ENCODE data around the gene PRRT3. TPM values are rescaled to one million over a fixed set of nuclear protein-coding genes. Genes with fewer than 3 reads are reported as not detected.
A peak's percentile ranks its signal among the peaks of the same experiment; 100 is the strongest.
"Not testable (repeated sequence)": the region's sequence is repeated elsewhere in the genome, so short reads cannot be mapped to it uniquely, and the experiment has no call there.

The PRRT3 gene
- total and polyA plus RNA-seq, 2 of the 13 experiments (the other 11 are each of a cell fraction or from before 2014, with no cell fraction given): 0.22 to 0.44 TPM

DNA sequence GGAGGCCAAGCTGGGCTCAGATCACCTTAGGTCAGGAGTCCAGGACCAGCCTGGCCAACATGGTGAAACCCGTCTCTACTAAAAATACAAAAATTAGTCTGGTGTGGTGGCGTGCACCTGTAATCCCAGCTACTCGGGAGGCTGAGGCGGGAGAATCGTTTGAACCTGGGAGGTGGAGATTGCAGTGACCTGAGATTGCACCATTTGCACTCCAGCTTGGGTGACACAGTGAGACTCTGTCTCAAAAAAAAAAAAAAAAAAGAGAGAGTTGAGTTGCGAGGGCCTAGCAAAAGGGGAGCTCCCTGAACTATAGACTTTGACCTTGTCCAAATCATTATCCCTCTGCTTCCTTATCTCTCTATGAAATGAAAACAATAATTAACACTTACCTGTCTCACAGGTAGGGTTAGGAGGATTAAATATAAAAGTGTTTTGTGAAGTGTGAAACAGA, 51.2 kb downstream of the PRRT3 start (continued):
- TF ChIP-seq ZNF3 (CRISPR knock-in tag; IDR thresholded peaks at IDR 0.05) (peak; percentile 76; the same call in 1 of the 2 replicates), DPF2 (CRISPR knock-in tag; IDR thresholded peaks at IDR 0.05; ENCODE audit: borderline replicate concordance, low read depth) (peak; percentile 57; the same call in 1 of the 2 replicates), SOX5 (CRISPR knock-in tag; IDR thresholded peaks at IDR 0.05; ENCODE audit: borderline replicate concordance) (peak; percentile 50; the same call in 1 of the 2 replicates), KLF16 (CRISPR knock-in tag; IDR thresholded peaks at IDR 0.05) (peak in 1 of 2 experiments; percentile 64; a peak in 1 of 4 replicates), NKX3-1 (CRISPR knock-in tag; IDR thresholded peaks at IDR 0.05) (0 out of 2 replicates have a peak, but pooled peaks have one; percentile 50), ZNF589 (CRISPR knock-in tag; conservative IDR thresholded peaks at IDR 0.05) (0 out of 2 replicates have a peak, but pooled peaks have one; percentile 12), HNF4G (IDR thresholded peaks at IDR 0.05; ENCODE audit: borderline replicate concordance, low read depth, low read length) (peak; percentile 91), HNF4G (CRISPR knock-in tag; IDR thresholded peaks at IDR 0.05; ENCODE audit: borderline replicate concordance, low read depth) (peak; percentile 54; the same call in 1 of the 2 replicates), TBX2 (CRISPR knock-in tag; IDR thresholded peaks at IDR 0.05; ENCODE audit: borderline replicate concordance) (peak; percentile 81; the same call in 1 of the 2 replicates), NCOR1 (IDR thresholded peaks at IDR 0.05; ENCODE audit: borderline replicate concordance, low read length) (peak; percentile 96), ZNF746 (CRISPR knock-in tag; IDR thresholded peaks at IDR 0.05) (peak; percentile 85), GATA4 (IDR thresholded peaks at IDR 0.05; ENCODE audit: borderline replicate concordance, low read depth) (peak; percentile 62; the same call in 1 of the 2 replicates), ISL2 (CRISPR knock-in tag; IDR thresholded peaks at IDR 0.05) (peak; percentile 56; the same call in 1 of the 2 replicates), POGZ (CRISPR knock-in tag; IDR thresholded peaks at IDR 0.05) (peak; percentile 76), GATAD2A (CRISPR knock-in tag; IDR thresholded peaks at IDR 0.05) (peak; percentile 81; the same call in 1 of the 2 replicates), SALL1 (CRISPR knock-in tag; IDR thresholded peaks at IDR 0.05) (peak; percentile 76), HOXA3 (CRISPR knock-in tag; IDR thresholded peaks at IDR 0.05) (peak; percentile 44; the same call in 1 of the 2 replicates), NONO (CRISPR knock-in tag; conservative IDR thresholded peaks at IDR 0.05) (peak; percentile 65)
- TF ChIP-seq, protein P1, sequence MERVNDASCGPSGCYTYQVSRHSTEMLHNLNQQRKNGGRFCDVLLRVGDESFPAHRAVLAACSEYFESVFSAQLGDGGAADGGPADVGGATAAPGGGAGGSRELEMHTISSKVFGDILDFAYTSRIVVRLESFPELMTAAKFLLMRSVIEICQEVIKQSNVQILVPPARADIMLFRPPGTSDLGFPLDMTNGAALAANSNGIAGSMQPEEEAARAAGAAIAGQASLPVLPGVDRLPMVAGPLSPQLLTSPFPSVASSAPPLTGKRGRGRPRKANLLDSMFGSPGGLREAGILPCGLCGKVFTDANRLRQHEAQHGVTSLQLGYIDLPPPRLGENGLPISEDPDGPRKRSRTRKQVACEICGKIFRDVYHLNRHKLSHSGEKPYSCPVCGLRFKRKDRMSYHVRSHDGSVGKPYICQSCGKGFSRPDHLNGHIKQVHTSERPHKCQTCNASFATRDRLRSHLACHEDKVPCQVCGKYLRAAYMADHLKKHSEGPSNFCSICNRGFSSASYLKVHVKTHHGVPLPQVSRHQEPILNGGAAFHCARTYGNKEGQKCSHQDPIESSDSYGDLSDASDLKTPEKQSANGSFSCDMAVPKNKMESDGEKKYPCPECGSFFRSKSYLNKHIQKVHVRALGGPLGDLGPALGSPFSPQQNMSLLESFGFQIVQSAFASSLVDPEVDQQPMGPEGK (CRISPR knock-in tag; IDR thresholded peaks at IDR 0.05): peak; percentile 7; the same call in 1 of the 2 replicates
- TF ChIP-seq, protein P2, sequence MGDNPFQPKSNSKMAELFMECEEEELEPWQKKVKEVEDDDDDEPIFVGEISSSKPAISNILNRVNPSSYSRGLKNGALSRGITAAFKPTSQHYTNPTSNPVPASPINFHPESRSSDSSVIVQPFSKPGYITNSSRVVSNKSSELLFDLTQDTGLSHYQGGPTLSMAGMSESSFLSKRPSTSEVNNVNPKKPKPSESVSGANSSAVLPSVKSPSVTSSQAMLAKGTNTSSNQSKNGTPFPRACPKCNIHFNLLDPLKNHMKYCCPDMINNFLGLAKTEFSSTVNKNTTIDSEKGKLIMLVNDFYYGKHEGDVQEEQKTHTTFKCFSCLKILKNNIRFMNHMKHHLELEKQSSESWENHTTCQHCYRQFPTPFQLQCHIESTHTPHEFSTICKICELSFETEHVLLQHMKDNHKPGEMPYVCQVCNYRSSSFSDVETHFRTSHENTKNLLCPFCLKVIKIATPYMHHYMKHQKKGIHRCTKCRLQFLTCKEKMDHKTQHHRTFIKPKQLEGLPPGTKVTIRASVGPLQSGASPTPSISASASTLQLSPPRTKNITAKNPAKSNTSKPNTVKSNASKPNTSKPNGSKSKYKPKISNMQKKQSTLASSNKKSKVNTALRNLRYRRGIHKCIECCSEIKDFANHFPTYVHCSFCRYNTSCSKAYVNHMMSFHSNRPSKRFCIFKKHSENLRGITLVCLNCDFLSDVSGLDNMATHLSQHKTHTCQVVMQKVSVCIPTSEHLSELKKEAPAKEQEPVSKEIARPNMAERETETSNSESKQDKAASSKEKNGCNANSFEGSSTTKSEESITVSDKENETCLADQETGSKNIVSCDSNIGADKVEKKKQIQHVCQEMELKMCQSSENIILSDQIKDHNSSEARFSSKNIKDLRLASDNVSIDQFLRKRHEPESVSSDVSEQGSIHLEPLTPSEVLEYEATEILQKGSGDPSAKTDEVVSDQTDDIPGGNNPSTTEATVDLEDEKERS (CRISPR knock-in tag; IDR thresholded peaks at IDR 0.05): peak; percentile 100
- TF ChIP-seq NONO (IDR thresholded peaks at IDR 0.05): not testable (repeated sequence)
- TF ChIP-seq, protein P3, sequence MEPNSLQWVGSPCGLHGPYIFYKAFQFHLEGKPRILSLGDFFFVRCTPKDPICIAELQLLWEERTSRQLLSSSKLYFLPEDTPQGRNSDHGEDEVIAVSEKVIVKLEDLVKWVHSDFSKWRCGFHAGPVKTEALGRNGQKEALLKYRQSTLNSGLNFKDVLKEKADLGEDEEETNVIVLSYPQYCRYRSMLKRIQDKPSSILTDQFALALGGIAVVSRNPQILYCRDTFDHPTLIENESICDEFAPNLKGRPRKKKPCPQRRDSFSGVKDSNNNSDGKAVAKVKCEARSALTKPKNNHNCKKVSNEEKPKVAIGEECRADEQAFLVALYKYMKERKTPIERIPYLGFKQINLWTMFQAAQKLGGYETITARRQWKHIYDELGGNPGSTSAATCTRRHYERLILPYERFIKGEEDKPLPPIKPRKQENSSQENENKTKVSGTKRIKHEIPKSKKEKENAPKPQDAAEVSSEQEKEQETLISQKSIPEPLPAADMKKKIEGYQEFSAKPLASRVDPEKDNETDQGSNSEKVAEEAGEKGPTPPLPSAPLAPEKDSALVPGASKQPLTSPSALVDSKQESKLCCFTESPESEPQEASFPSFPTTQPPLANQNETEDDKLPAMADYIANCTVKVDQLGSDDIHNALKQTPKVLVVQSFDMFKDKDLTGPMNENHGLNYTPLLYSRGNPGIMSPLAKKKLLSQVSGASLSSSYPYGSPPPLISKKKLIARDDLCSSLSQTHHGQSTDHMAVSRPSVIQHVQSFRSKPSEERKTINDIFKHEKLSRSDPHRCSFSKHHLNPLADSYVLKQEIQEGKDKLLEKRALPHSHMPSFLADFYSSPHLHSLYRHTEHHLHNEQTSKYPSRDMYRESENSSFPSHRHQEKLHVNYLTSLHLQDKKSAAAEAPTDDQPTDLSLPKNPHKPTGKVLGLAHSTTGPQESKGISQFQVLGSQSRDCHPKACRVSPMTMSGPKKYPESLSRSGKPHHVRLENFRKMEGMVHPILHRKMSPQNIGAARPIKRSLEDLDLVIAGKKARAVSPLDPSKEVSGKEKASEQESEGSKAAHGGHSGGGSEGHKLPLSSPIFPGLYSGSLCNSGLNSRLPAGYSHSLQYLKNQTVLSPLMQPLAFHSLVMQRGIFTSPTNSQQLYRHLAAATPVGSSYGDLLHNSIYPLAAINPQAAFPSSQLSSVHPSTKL (CRISPR knock-in tag; IDR thresholded peaks at IDR 0.05): peak; percentile 75

Data from HepG2 (cell line).